Measurements from ENCODE around the gene PSD. TPM values are rescaled to one million over a fixed set of nuclear protein-coding genes. Genes with fewer than 3 reads are reported as not detected.

The PSD gene
- total and polyA plus RNA-seq, 11 donors = 0.14 to 1.7 (median 0.84) TPM

DNA sequence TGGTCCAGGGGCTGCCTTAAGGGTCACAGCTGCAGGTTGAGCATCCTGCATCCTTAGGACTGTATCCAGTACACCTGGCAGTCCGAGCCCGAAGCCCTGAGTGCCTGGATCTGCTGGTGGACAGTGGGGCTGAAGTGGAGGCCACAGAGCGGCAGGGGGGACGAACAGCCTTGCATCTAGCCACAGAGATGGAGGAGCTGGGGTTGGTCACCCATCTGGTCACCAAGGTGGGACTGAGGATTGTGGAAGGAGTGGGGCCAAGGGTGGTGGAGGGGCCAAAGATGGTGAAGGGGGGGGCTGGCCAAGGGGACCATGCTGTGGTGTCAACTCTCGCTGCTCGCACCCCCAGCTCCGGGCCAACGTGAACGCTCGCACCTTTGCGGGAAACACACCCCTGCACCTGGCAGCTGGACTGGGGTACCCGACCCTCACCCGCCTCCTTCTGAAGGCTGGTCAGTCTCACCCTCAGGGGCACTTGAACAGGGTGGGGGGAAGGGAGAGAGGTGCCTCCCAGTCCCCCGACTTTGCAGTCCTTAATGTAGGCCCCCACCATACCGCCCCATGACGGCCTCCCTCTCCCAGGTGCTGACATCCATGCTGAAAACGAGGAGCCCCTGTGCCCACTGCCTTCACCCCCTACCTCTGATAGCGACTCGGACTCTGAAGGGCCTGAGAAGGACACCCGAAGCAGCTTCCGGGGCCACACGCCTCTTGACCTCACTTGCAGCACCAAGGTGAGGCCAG is 17.8 kb downstream of the PSD start:
- DNase-seq (peak in 1 of 5 donors; percentile 19), ATAC-seq (no peak)
- WGBS, 4 donors = 91 to 94% (median 92%) methylated on average over 21 to 22 of the region's 22 CpGs
- Histone ChIP-seq H3K4me3 (no peak overlapping the region), H3K27ac (peak overlapping the region in 1 of 12 donors; percentile 99), H3K4me1 (peaks cover 0 to 44% (median 22%) of the 10 kb centered on the region in 12 donors), H3K27me3 (no peaks in the 10 kb centered on the region), H3K9me3 (no peaks in the 10 kb centered on the region), H3K36me3 (peaks cover 0 to 66% (median 21%) of the 10 kb centered on the region in 9 donors)
- intact Hi-C loops (cut with DNase I) = loop anchor here in 1 of 10 donors (5.0 kb wide), 2 partner anchors 173 to 233 kb away; partner anchors contain the start of gene ELOVL3
- TF ChIP-seq POLR2A (IDR thresholded peaks at IDR 0.05) = no peak
- TF ChIP-seq, protein P1, sequence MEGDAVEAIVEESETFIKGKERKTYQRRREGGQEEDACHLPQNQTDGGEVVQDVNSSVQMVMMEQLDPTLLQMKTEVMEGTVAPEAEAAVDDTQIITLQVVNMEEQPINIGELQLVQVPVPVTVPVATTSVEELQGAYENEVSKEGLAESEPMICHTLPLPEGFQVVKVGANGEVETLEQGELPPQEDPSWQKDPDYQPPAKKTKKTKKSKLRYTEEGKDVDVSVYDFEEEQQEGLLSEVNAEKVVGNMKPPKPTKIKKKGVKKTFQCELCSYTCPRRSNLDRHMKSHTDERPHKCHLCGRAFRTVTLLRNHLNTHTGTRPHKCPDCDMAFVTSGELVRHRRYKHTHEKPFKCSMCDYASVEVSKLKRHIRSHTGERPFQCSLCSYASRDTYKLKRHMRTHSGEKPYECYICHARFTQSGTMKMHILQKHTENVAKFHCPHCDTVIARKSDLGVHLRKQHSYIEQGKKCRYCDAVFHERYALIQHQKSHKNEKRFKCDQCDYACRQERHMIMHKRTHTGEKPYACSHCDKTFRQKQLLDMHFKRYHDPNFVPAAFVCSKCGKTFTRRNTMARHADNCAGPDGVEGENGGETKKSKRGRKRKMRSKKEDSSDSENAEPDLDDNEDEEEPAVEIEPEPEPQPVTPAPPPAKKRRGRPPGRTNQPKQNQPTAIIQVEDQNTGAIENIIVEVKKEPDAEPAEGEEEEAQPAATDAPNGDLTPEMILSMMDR (IDR thresholded peaks at IDR 0.05) = no peak

DNA sequence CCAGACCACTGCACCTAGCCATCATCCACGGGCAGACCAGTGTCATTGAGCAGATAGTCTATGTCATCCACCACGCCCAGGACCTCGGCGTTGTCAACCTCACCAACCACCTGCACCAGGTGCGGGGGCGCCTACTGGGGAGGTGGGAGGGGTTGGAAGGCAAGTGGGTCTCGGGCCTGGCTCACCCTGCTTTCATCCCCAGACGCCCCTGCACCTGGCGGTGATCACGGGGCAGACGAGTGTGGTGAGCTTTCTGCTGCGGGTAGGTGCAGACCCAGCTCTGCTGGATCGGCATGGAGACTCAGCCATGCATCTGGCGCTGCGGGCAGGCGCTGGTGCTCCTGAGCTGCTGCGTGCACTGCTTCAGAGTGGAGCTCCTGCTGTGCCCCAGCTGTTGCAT is 18.5 kb downstream of the PSD start:
- peaks cover 0 to 44% (median 22%) of the 10 kb centered on the region in 12 donors for H3K4me1 ChIP-seq
- intact Hi-C loops (cut with DNase I) = loop anchor here in 1 of 10 donors (5.0 kb wide), 2 partner anchors 173 to 233 kb away; partner anchors contain the start of gene ELOVL3

DNA sequence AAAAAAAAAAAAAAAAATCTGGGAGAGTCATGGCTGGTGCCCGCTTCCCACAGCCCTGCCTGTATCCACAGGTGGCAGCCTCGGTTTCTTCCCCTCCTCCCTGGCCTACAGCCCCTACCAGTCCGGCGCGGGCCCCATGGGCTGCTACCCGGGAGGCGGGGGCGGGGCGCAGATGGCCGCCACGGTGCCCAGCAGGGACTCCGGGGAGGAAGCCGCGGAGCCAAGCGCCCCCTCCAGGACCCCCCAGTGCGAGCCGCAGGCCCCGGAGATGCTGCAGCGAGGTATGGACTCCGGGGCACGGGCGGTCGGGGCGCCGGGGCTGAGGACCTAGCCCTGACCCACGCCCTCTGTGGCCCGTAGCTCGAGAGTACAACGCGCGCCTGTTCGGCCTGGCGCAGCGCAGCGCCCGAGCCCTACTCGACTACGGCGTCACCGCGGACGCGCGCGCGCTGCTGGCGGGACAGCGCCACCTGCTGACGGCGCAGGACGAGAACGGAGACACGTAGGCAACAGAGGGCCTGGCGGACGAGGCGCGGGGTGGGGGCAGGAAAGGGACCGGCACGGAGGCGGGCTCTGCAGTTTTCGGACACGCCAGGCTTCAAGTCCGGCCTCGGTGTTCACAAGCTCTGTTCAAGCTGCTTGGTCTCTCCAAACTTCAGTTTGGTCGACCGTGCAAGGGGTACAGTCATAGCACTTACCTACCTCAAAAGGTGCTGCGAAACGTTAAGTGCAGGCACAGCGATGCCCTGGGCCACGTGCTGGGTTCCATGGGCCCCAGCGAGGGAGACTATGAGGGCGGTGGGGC is 19.2 kb downstream of the PSD start:
- intact Hi-C loops (cut with DNase I) = loop anchor here in 8 of 10 donors (2.0 to 10.0 kb wide), 8 partner anchors 78 to 232 kb away; partner anchors contain the start of gene ELOVL3 (in 2 of the 8)
- Histone ChIP-seq H3K4me1 (peaks cover 0 to 44% (median 27%) of the 10 kb centered on the region in 12 donors), H3K27ac (peak overlapping the region; percentile 70 to 99 (median 86)), H3K4me3 (peak overlapping the region; percentile 18 to 85 (median 70)), H3K36me3 (peaks cover 0 to 66% (median 21%) of the 10 kb centered on the region in 9 donors), H3K9me3 (no peaks in the 10 kb centered on the region), H3K27me3 (no peaks in the 10 kb centered on the region)
- TF ChIP-seq POLR2A (IDR thresholded peaks at IDR 0.05) = peak in 1 of 2 donors; percentile 46
- TF ChIP-seq, protein P1 (IDR thresholded peaks at IDR 0.05) = peak; percentile 92 to 99 (median 95)
- peak; percentile 60 to 80 (median 73) for ATAC-seq
- DNase-seq = peak; percentile 87 to 95 (median 92)
- 3 to 5% (median 4%) methylated on average over 27 to 72 of the region's 72 CpGs for WGBS, 4 donors

More for the DNA sequence above, 18.5 kb downstream of the PSD start:
- H3K27me3 ChIP-seq = no peaks in the 10 kb centered on the region
- peak overlapping the region in 6 of 12 donors; percentile 54 to 85 (median 65) for H3K4me3 ChIP-seq
- no peak for TF ChIP-seq POLR2A (IDR thresholded peaks at IDR 0.05)
- TF ChIP-seq, protein P1 (IDR thresholded peaks at IDR 0.05) = no peak
- H3K36me3 ChIP-seq = peaks cover 0 to 66% (median 21%) of the 10 kb centered on the region in 9 donors
- no peaks in the 10 kb centered on the region for H3K9me3 ChIP-seq
- no peak for ATAC-seq
- peak in 1 of 5 donors; percentile 24 for DNase-seq
- WGBS, 4 donors = 86 to 91% (median 88%) methylated on average over 7 to 17 of the region's 17 CpGs
- peak overlapping the region in 7 of 12 donors; percentile 75 to 99 (median 89) for H3K27ac ChIP-seq
